GM21737 (cell line): ENCODE results near the gene CHEK1.
"Not testable (repeated sequence)": the region's sequence is repeated elsewhere in the genome, so short reads cannot be mapped to it uniquely, and the experiment has no call there.

Source experiments
- ATAC-seq: cut with Tn5 transposase; IDR thresholded peaks from one replicate; pipeline ENCODE4 v1.9.1; 2021; ENCODE audit warnings: mild to moderate bottlenecking, moderate library complexity; ENCODE audit not compliant: unreplicated experiment

CHEK1 gene

GRCh38 chr11:125690006-125690405 lies 65.0 kb downstream of the CHEK1 start:
- no peak for ATAC-seq

DNA sequence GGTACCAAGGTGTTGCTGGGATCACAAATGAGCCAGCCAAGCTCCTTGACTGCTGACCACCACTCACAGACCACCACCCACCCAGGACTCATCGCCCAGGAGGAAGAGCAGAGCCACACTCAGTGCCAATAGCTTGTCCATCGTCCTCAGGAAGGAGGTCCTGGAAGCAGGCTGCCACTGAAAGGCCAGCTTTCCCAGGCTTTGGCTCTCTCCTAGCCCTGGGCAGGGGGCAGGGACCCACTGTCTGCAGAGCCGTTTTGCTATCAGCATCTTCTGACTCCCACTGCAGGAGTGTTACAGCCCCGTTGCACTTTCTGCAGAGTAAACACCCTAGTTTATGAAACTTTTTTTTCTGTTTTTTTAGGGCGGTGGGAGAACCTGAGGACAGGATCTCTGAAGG lies 67.9 kb downstream of the CHEK1 start:
- no peak for ATAC-seq

DNA sequence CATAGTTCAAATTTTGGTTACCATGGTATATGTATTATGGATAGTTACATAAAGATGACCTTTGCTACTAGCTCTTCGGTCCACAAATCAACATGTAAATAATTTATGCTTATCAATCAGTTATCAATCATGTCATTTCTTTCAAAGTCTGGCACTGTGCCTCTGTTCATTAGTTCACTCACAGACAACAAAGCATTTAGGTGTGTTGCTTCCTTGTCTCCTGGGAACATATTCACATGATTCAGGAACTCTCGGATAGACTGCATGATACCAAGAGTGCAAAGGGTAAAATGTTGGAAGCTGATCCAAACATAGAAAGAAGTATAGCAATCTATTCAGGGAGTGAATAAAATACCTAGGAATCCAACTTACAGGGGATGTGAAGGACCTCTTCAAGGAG lies 70.0 kb downstream of the CHEK1 start:
- ATAC-seq: no peak

DNA sequence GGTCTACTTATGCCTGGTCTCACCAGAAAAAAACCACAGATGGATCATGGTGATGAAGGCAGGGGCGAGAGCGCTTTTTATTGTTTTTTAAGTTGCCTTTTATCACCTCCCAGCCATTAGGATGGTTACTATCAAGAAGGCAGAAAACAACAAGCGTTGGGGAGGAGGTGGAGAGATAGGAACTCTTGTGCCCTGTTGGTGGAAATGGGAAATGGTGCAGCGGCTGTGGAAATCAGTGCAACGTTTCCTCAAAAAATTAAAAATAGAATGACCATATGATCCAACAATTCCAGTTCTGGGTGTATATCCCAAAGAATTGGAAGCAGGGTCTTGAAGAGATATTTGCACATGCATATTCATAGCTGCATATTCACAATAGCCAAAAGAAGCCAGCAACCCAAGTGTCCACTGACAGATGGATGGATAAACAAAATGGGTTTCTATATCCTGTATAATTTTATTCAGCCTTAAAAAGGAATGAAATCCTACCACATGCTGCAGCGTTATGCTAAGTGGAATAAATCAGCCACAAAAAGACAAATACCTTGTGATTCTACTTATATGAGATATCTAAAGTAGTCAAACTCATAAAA lies 76.2 kb downstream of the CHEK1 start:
- ATAC-seq: no peak

- no peak for ATAC-seq
Observed at GRCh38 chr11:125701858-125702621, 77.1 kb downstream of the CHEK1 start.

- not testable (repeated sequence) for ATAC-seq
Observed at GRCh38 chr11:125704686-125705085, 79.7 kb downstream of the CHEK1 start.

GRCh38 chr11:125720781-125721180 lies 95.8 kb downstream of the CHEK1 start:
- no peak for ATAC-seq

- ATAC-seq: no peak
Observed at GRCh38 chr11:125724125-125724524, 99.2 kb downstream of the CHEK1 start.
